GM23248 (cell line): ENCODE data around the gene ADCY1.

Experiments used
- EZH2 ChIP-seq: fragments of 200-600 bp; sonication (generic); IDR thresholded peaks from 2 replicates; pipeline ENCODE4 v1.6.1; 2018; ENCODE audit warnings: antibody characterized with exemption, mild to moderate bottlenecking; ENCODE audit not compliant: insufficient read depth, poor library complexity, severe bottlenecking
- EZH2phosphoT487 ChIP-seq: fragments of 200-600 bp; sonication (generic); IDR thresholded peaks from 2 replicates; pipeline ENCODE4 v1.6.1; 2018; ENCODE audit warnings: antibody characterized with exemption, moderate library complexity, mild to moderate bottlenecking, low read depth; ENCODE audit not compliant: insufficient read depth

DNA sequence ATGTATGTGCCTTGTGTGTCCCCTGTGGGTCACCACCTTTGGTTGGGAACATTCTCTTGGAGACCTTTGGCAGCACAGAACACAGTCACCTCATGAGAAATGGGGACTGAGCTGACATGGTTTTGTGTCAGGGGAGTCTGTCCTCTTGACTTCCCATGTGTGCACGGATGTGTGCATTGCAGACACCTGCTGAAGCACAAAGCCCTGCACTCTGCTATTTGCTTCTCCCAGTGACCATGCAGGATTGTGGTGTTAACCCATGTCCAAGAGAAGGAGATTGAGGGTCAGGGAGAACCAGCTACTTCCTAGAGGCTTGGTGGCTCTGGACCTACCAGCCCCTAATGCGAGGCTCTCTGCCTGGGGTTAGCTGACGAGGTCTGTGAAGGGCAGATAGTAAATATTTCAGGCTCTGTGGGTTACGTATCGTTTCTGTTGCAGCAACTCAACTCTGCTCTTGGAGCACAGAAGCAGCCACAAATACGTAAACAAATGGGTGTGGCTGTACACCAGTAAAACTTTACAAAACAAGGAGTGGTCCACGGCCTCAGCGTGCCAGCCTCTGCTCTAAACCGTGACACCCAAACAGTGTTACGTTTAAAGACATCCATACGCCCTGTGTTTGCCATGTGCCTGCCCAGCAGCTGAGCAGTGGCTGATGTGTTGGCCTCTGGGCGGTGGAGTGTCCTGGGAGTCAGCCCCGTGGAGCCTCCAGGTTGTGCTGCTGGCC, 51.7 kb downstream of the ADCY1 start:
- TF ChIP-seq EZH2 (no peak), EZH2phosphoT487 (no peak)
